Thyroid gland (tissue), 4 donors: Measurements from ENCODE around the gene BEND7. TPM values are rescaled to one million over a fixed set of nuclear protein-coding genes. Genes with fewer than 3 reads are reported as not detected.

Experiments used
- DNase-seq, 2 donors: peaks; one replicate each; pipeline ENCODE4 v3.0.0-alpha.2; 2019
- H3K27ac ChIP-seq, 3 donors: fragments of 200-600 bp; sonication (generic); 1 replicate in 2 of 3; 2 replicates in 1 of 3; pipeline ENCODE4 v1.5.1; 2016 to 2019; ENCODE audit warnings: mild to moderate bottlenecking in 1 of 3, moderate library complexity in 1 of 3
- H3K27me3 ChIP-seq: fragments of 200-600 bp; sonication (generic); one replicate; pipeline ENCODE4 v1.5.1; 2019
- H3K36me3 ChIP-seq, 2 donors: fragments of 200-600 bp; sonication (generic); one replicate each; pipeline ENCODE4 v1.5.1; 2016 to 2019
- H3K4me1 ChIP-seq, 2 donors: fragments of 200-600 bp; sonication (generic); one replicate each; pipeline ENCODE4 v1.5.1; 2017 to 2019
- H3K4me3 ChIP-seq, 3 donors: fragments of 200-600 bp; sonication (generic); replicated peaks in 1 of 3; 1 replicate in 2 of 3; 2 replicates in 1 of 3; pipeline ENCODE4 v1.5.1; 2016; ENCODE audit warnings: mild to moderate bottlenecking in 1 of 3
- H3K9me3 ChIP-seq: fragments of 200-600 bp; sonication (generic); one replicate; pipeline ENCODE4 v1.5.1; 2017
- CTCF ChIP-seq, 6 experiments: fragments of 200-600 bp in 3 of 6; fragments of 450-650 bp in 3 of 6; sonication (generic) in 3 of 6; IDR thresholded peaks; one replicate each; pipeline ENCODE4 v1.5.1; 2016 to 2019; ENCODE audit warnings: antibody characterized with exemption in 6 of 6, mild to moderate bottlenecking in 2 of 6, inconsistent platforms in 1 of 6, moderate library complexity in 1 of 6
- POLR2A ChIP-seq, 2 donors: fragments of 450-650 bp; IDR thresholded peaks; one replicate each; pipeline ENCODE4 v1.6.1; 2017; ENCODE audit warnings: antibody characterized with exemption in 2 of 2, mild to moderate bottlenecking in 2 of 2, moderate library complexity in 1 of 2
- WGBS, 2 donors: methylation state at CpG; one replicate each; pipeline ENCODE4 v1.1.5; 2017; 5-methylcytosine and 5-hydroxymethylcytosine counted together
- intact Hi-C: fragments of 100-400 bp; cut with DNase I; formaldehyde crosslinking; loops from one replicate; pipeline ENCODE4 v1.15.1; 2023
- total RNA-seq, 4 donors: library from RNA; depleted of rRNA; stranded (reverse); fragments of >200 nt; gene quantifications; one replicate each; pipeline ENCODE4 v1.2.3, GENCODE V29; 2016

The BEND7 gene
- total RNA-seq, 4 donors from 2014 or later, result 51.3 to 106 (median 84.3) TPM

GRCh38 chr10:13485623-13486022, 43.2 kb downstream of the BEND7 start:
- Histone ChIP-seq H3K36me3 (peaks cover 2 to 3% of the 10 kb centered on the region in 2 donors), H3K9me3 (no peaks in the 10 kb centered on the region), H3K27me3 (no peaks in the 10 kb centered on the region), H3K27ac (no peak overlapping the region), H3K4me3 (no peak overlapping the region), H3K4me1 (peaks cover 19 to 23% of the 10 kb centered on the region in 2 donors)
- no peak for TF ChIP-seq POLR2A (IDR thresholded peaks at IDR 0.05)
- TF ChIP-seq CTCF (IDR thresholded peaks at IDR 0.05), result peak in 3 of 6 experiments; percentile 14 to 45 (median 31)
- intact Hi-C loops, result no loop called here
- DNase-seq, result no peak
- WGBS, 2 donors, result 84 to 90% methylated on average over 1 of the region's 1 CpG

- Histone ChIP-seq H3K27ac (peak overlapping the region; percentile 70 to 90 (median 82)), H3K36me3 (peaks cover 3 to 11% of the 10 kb centered on the region in 2 donors)
- peak; percentile 61 to 77 for DNase-seq
These were observed 44.9 kb downstream of the BEND7 start for GRCh38 chr10:13483951-13484350.

GRCh38 chr10:13483073-13483472, 45.7 kb downstream of the BEND7 start:
- 42 to 53% methylated on average over 3 of the region's 3 CpGs for WGBS, 2 donors
- H3K27ac ChIP-seq, result peak overlapping the region; percentile 70 to 90 (median 82)
- H3K27me3 ChIP-seq, result no peaks in the 10 kb centered on the region
- TF ChIP-seq CTCF (IDR thresholded peaks at IDR 0.05) (no peak), POLR2A (IDR thresholded peaks at IDR 0.05) (peak in 1 of 2 donors; percentile 37)
- no peak overlapping the region for H3K4me3 ChIP-seq
- no peaks in the 10 kb centered on the region for H3K9me3 ChIP-seq
- peaks cover 3 to 11% of the 10 kb centered on the region in 2 donors for H3K36me3 ChIP-seq
- intact Hi-C loops, result no loop called here
- H3K4me1 ChIP-seq, result peaks cover 19 to 23% of the 10 kb centered on the region in 2 donors
- peak; percentile 63 to 66 for DNase-seq

More at GRCh38 chr10:13483951-13484350, 44.9 kb downstream of the BEND7 start:
- Histone ChIP-seq H3K9me3 (no peaks in the 10 kb centered on the region), H3K4me3 (no peak overlapping the region), H3K4me1 (peaks cover 19 to 23% of the 10 kb centered on the region in 2 donors), H3K27me3 (no peaks in the 10 kb centered on the region)
- 74 to 77% methylated on average over 9 of the region's 9 CpGs for WGBS, 2 donors
- intact Hi-C loops, result no loop called here
- TF ChIP-seq CTCF (IDR thresholded peaks at IDR 0.05) (no peak), POLR2A (IDR thresholded peaks at IDR 0.05) (peak in 1 of 2 donors; percentile 40)

- no peaks in the 10 kb centered on the region for H3K27me3 ChIP-seq
- no peak overlapping the region for H3K4me3 ChIP-seq
- H3K4me1 ChIP-seq, result peaks cover 19 to 23% of the 10 kb centered on the region in 2 donors
- no peak overlapping the region for H3K27ac ChIP-seq
- intact Hi-C loops, result no loop called here
- no peak for DNase-seq
- peaks cover 3 to 11% of the 10 kb centered on the region in 2 donors for H3K36me3 ChIP-seq
- 92 to 96% methylated on average over 10 of the region's 10 CpGs for WGBS, 2 donors
- TF ChIP-seq CTCF (IDR thresholded peaks at IDR 0.05) (no peak), POLR2A (IDR thresholded peaks at IDR 0.05) (no peak)
- H3K9me3 ChIP-seq, result no peaks in the 10 kb centered on the region
These were observed 47.1 kb downstream of the BEND7 start for GRCh38 chr10:13481690-13482089.

GRCh38 chr10:13475124-13475523, 53.7 kb downstream of the BEND7 start:
- no peaks in the 10 kb centered on the region for H3K9me3 ChIP-seq
- DNase-seq, result no peak
- no peak for TF ChIP-seq CTCF (IDR thresholded peaks at IDR 0.05)
- H3K4me1 ChIP-seq, result no peaks in the 10 kb centered on the region
- intact Hi-C loops, result no loop called here
- H3K27me3 ChIP-seq, result no peaks in the 10 kb centered on the region
- H3K36me3 ChIP-seq, result peaks cover 4 to 12% of the 10 kb centered on the region in 2 donors
- H3K27ac ChIP-seq, result no peak overlapping the region
- no peak overlapping the region for H3K4me3 ChIP-seq
